H9 (cell line): Measurements from ENCODE around the gene NMS. TPM values are rescaled to one million over a fixed set of nuclear protein-coding genes. Genes with fewer than 3 reads are reported as not detected.
"Not testable (repeated sequence)": the region's sequence is repeated elsewhere in the genome, so short reads cannot be mapped to it uniquely, and the experiment has no call there.

Source experiments
- DNase-seq: peaks from one replicate; pipeline ENCODE4 v3.0.0-alpha.2; 2017
- H2AFZ ChIP-seq: one replicate; pipeline ENCODE4 v1.6.1; 2013; ENCODE audit warnings: mild to moderate bottlenecking, low read length, control low read depth, moderate library complexity
- H2AK5ac ChIP-seq: 2 replicates; pipeline ENCODE4 v1.6.1; 2013; ENCODE audit warnings: low read length, control low read depth, mixed read lengths; ENCODE audit not compliant: insufficient read length
- H2BK120ac ChIP-seq: one replicate; pipeline ENCODE4 v1.6.1; 2013; ENCODE audit warnings: low read depth, mild to moderate bottlenecking, low read length, control low read depth, inconsistent platforms; ENCODE audit not compliant: poor library complexity, severe bottlenecking
- H2BK12ac ChIP-seq: 2 replicates; pipeline ENCODE4 v1.6.1; 2013; ENCODE audit warnings: low read length, control low read depth, mixed read lengths, low read depth; ENCODE audit not compliant: insufficient read length
- H2BK15ac ChIP-seq: 2 replicates; pipeline ENCODE4 v1.6.1; 2013; ENCODE audit warnings: low read depth, low read length, control low read depth
- H2BK20ac ChIP-seq: one replicate; pipeline ENCODE4 v1.6.1; 2013; ENCODE audit warnings: low read depth, mild to moderate bottlenecking, low read length, control low read depth, inconsistent platforms; ENCODE audit not compliant: poor library complexity, severe bottlenecking
- H2BK5ac ChIP-seq: 2 replicates; pipeline ENCODE4 v1.6.1; 2013; ENCODE audit warnings: low read length, control low read depth, mixed read lengths; ENCODE audit not compliant: insufficient read length
- H3K14ac ChIP-seq: 2 replicates; pipeline ENCODE4 v1.6.1; 2013; ENCODE audit warnings: low read length, control low read depth; ENCODE audit not compliant: insufficient read depth
- H3K18ac ChIP-seq: 2 replicates; pipeline ENCODE4 v1.6.1; 2013; ENCODE audit warnings: low read depth, mild to moderate bottlenecking, mixed read lengths, low read length, control low read depth; ENCODE audit not compliant: insufficient read length
- H3K23ac ChIP-seq: 2 replicates; pipeline ENCODE4 v1.6.1; 2013; ENCODE audit warnings: low read length, control low read depth, mixed read lengths, low read depth; ENCODE audit not compliant: insufficient read length
- H3K23me2 ChIP-seq: 2 replicates; pipeline ENCODE4 v1.6.1; 2013; ENCODE audit warnings: low read depth, mild to moderate bottlenecking, mixed read lengths, low read length, control low read depth; ENCODE audit not compliant: insufficient read length, poor library complexity, severe bottlenecking
- H3K27ac ChIP-seq: 2 replicates; pipeline ENCODE4 v1.5.1; 2013; ENCODE audit warnings: low read length, control low read depth, mixed read lengths, low read depth; ENCODE audit not compliant: insufficient read length
- H3K27me3 ChIP-seq: 2 replicates; pipeline ENCODE4 v1.6.1; 2013; ENCODE audit warnings: low read length, control low read depth, inconsistent platforms; ENCODE audit not compliant: insufficient read depth
- H3K4ac ChIP-seq: 2 replicates; pipeline ENCODE4 v1.6.1; 2013; ENCODE audit warnings: low read depth, mild to moderate bottlenecking, control low read depth, inconsistent platforms, low read length, moderate library complexity
- H3K4me1 ChIP-seq: 2 replicates; pipeline ENCODE4 v1.6.1; 2013; ENCODE audit warnings: low read length, control low read depth, inconsistent platforms; ENCODE audit not compliant: insufficient read depth
- H3K4me2 ChIP-seq: 2 replicates; pipeline ENCODE4 v1.6.1; 2013; ENCODE audit warnings: low read length, control low read depth, mixed read lengths; ENCODE audit not compliant: insufficient read length, insufficient read depth
- H3K56ac ChIP-seq: 2 replicates; pipeline ENCODE4 v1.6.1; 2013; ENCODE audit warnings: low read depth, mild to moderate bottlenecking, mixed read lengths, low read length, control low read depth; ENCODE audit not compliant: insufficient read length
- H3K79me1 ChIP-seq: 2 replicates; pipeline ENCODE4 v1.6.1; 2013; ENCODE audit warnings: low read depth, mild to moderate bottlenecking, moderate library complexity, low read length, control low read depth, inconsistent platforms; ENCODE audit not compliant: insufficient read depth, poor library complexity, severe bottlenecking
- H3K79me2 ChIP-seq: 2 replicates; pipeline ENCODE4 v1.6.1; 2013; ENCODE audit warnings: low read length, control low read depth, inconsistent platforms; ENCODE audit not compliant: insufficient read depth
- H3K9ac ChIP-seq: 2 replicates; pipeline ENCODE4 v1.6.1; 2013; ENCODE audit warnings: low read length, control low read depth, mixed read lengths; ENCODE audit not compliant: insufficient read length; ENCODE audit errors: extremely low read depth
- H3K9me3 ChIP-seq: one replicate; pipeline ENCODE4 v1.6.1; 2013; ENCODE audit warnings: low read depth, low read length, inconsistent platforms; ENCODE audit not compliant: control insufficient read depth
- H3T11ph ChIP-seq: one replicate; pipeline ENCODE4 v1.6.1; 2013; ENCODE audit warnings: mild to moderate bottlenecking, low read length, control low read depth, inconsistent platforms
- H4K20me1 ChIP-seq: one replicate; pipeline ENCODE4 v1.6.1; 2013; ENCODE audit not compliant: control insufficient read depth, insufficient read length, insufficient read depth
- H4K5ac ChIP-seq: 2 replicates; pipeline ENCODE4 v1.6.1; 2013; ENCODE audit warnings: low read depth, mild to moderate bottlenecking, mixed read lengths, low read length, control low read depth; ENCODE audit not compliant: insufficient read length
- H4K8ac ChIP-seq: replicated peaks from 2 replicates; pipeline ENCODE4 v1.6.1; 2013; ENCODE audit warnings: low read length, control low read depth, mixed read lengths, low read depth; ENCODE audit not compliant: insufficient read length
- H4K91ac ChIP-seq: 2 replicates; pipeline ENCODE4 v1.6.1; 2013; ENCODE audit warnings: low read depth, mild to moderate bottlenecking, moderate library complexity, mixed read lengths, low read length, control low read depth; ENCODE audit not compliant: insufficient read length
- H3K27ac Mint-ChIP-seq, 3 experiments: 2 replicates in 2 of 3; 3 replicates in 1 of 3; pipeline ENCODE4 v1.8.0; 2020 to 2021; ENCODE audit warnings: mixed read lengths in 3 of 3, mild to moderate bottlenecking in 1 of 3, moderate library complexity in 1 of 3
- H3K27me3 Mint-ChIP-seq: 2 replicates; pipeline ENCODE4 v1.8.0; 2021; ENCODE audit warnings: low read depth, mild to moderate bottlenecking, moderate library complexity, mixed read lengths
- H3K36me3 Mint-ChIP-seq, 3 experiments: 2 replicates in 2 of 3; 3 replicates in 1 of 3; pipeline ENCODE4 v1.8.0; 2020 to 2021; ENCODE audit warnings: low read depth in 3 of 3, mixed read lengths in 3 of 3; ENCODE audit not compliant: insufficient read depth in 1 of 3
- H3K4me1 Mint-ChIP-seq, 2 experiments: 2 replicates each; pipeline ENCODE4 v1.8.0; 2020; ENCODE audit warnings: mixed read lengths in 2 of 2
- H3K4me3 Mint-ChIP-seq, 2 experiments: 2 replicates in 1 of 2; 3 replicates in 1 of 2; pipeline ENCODE4 v1.8.0; 2020 to 2021; ENCODE audit warnings: mild to moderate bottlenecking in 2 of 2, mixed read lengths in 2 of 2, moderate library complexity in 1 of 2
- H3K9me3 Mint-ChIP-seq, 2 experiments: 2 replicates in 1 of 2; 3 replicates in 1 of 2; pipeline ENCODE4 v1.8.0; 2020; ENCODE audit warnings: mild to moderate bottlenecking in 2 of 2, mixed read lengths in 2 of 2, moderate library complexity in 1 of 2
- WGBS: extraction: QIAGEN DNeasy Blood & Tissue Kit; methylation state at CpG from one replicate; pipeline ENCODE4 v1.1.7; 2013; ENCODE audit warnings: missing lambda C conversion rate, low lambda C conversion rate, mixed read lengths; ENCODE audit not compliant: insufficient read length; ENCODE audit errors: extremely low coverage; 5-methylcytosine and 5-hydroxymethylcytosine counted together
- total RNA-seq: library from RNA; stranded (reverse); gene quantifications from 2 replicates; pipeline ENCODE4 v1.2.1, GENCODE V29; 2021
- TF ChIP-seq, protein P1 (sequence below): fragments of 200-600 bp; sonication (generic); conservative IDR thresholded peaks from 3 replicates; pipeline ENCODE4 v1.8.0; 2021; ENCODE audit warnings: antibody characterized with exemption, mild to moderate bottlenecking

The NMS gene
- total RNA-seq, 1 experiment from 2014 or later = not detected

DNA sequence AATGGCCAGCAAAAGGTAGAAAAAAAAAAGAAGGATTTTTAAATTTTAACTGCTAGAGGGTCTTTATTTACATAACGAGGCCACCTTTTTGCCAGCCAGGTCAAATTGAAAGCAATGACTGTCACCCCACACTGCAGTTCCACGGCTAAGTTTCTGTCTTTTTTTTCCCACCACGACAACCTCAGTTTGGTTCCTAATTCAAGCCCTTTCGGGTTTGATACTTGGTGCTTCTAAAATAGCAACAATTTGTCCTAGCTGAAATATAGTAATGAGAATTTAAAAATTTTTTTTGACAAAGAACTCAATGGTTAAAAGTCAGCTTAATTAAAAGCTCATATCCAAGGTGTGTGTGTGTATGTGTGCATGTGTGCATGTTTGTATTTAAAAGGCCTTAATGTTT, 16.4 kb upstream of the NMS start:
- no peak overlapping the region for H2BK20ac ChIP-seq
- Mint-ChIP-seq H3K9me3 (peaks cover 44 to 46% of the 10 kb centered on the region in 2 experiments), H3K4me1 (no peaks in the 10 kb centered on the region), H3K4me3 (no peak overlapping the region), H3K27me3 (no peaks in the 10 kb centered on the region; the same call in 1 of the 2 replicates), H3K27ac (no peak overlapping the region), H3K36me3 (peaks cover 4 to 17% (median 11%) of the 10 kb centered on the region in 3 experiments; a peak in 6 of 7 replicates)
- H3T11ph ChIP-seq = no peak overlapping the region
- H3K23ac ChIP-seq = no peak overlapping the region
- H3K4ac ChIP-seq = no peak overlapping the region
- no peak overlapping the region for H4K8ac ChIP-seq
- H2AK5ac ChIP-seq = no peak overlapping the region
- no peaks in the 10 kb centered on the region for H3K79me2 ChIP-seq
- H3K4me2 ChIP-seq = no peak overlapping the region
- no peaks in the 10 kb centered on the region for H3K23me2 ChIP-seq
- no peak overlapping the region for H3K9ac ChIP-seq
- no peaks in the 10 kb centered on the region for H3K27me3 ChIP-seq
- TF ChIP-seq, protein P1, sequence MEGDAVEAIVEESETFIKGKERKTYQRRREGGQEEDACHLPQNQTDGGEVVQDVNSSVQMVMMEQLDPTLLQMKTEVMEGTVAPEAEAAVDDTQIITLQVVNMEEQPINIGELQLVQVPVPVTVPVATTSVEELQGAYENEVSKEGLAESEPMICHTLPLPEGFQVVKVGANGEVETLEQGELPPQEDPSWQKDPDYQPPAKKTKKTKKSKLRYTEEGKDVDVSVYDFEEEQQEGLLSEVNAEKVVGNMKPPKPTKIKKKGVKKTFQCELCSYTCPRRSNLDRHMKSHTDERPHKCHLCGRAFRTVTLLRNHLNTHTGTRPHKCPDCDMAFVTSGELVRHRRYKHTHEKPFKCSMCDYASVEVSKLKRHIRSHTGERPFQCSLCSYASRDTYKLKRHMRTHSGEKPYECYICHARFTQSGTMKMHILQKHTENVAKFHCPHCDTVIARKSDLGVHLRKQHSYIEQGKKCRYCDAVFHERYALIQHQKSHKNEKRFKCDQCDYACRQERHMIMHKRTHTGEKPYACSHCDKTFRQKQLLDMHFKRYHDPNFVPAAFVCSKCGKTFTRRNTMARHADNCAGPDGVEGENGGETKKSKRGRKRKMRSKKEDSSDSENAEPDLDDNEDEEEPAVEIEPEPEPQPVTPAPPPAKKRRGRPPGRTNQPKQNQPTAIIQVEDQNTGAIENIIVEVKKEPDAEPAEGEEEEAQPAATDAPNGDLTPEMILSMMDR = no peak
- no peak overlapping the region for H3K27ac ChIP-seq
- WGBS = no CpG with 5 or more reads among the region's 4 CpGs
- H4K91ac ChIP-seq = no peak overlapping the region
- H3K9me3 ChIP-seq = peaks cover 3% of the 10 kb centered on the region
- no peak overlapping the region for H2AFZ ChIP-seq
- H3K18ac ChIP-seq = no peak overlapping the region
- no peak overlapping the region for H2BK12ac ChIP-seq
- no peak overlapping the region for H2BK15ac ChIP-seq
- no peak overlapping the region for H2BK120ac ChIP-seq
- H3K79me1 ChIP-seq = no peaks in the 10 kb centered on the region
- H4K20me1 ChIP-seq = no peaks in the 10 kb centered on the region
- no peak for DNase-seq
- no peak overlapping the region for H2BK5ac ChIP-seq
- no peak overlapping the region for H3K14ac ChIP-seq
- no peaks in the 10 kb centered on the region for H3K4me1 ChIP-seq
- H3K56ac ChIP-seq = no peak overlapping the region
- H4K5ac ChIP-seq = no peak overlapping the region

DNA sequence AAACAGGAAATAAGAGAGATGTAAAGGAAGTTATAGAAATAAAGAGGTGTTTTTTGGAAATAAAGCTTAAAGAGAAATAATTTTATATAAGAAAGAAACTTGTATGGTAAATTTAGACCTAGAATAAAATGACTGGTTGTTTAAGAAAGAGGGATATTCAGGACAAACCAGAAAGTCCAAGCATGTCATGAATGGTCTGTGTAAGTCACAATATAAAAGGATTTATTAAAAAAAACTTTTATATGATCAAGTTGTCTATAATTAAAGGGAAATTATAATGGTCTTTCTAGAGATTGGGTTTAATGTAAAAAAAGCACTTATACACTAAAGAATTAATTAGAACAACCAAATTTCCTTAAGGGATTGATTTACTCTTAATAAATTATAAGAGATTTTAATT, 13.9 kb upstream of the NMS start:
- H3K4ac ChIP-seq, H3K4me1 Mint-ChIP-seq, H2BK15ac ChIP-seq, H3K27me3 Mint-ChIP-seq, H2BK5ac ChIP-seq, H3K9me3 ChIP-seq, H4K5ac ChIP-seq, H3K79me1 ChIP-seq, H2BK12ac ChIP-seq, H3K23ac ChIP-seq, H3K4me3 Mint-ChIP-seq, H2AFZ ChIP-seq, H3K27ac ChIP-seq, H4K20me1 ChIP-seq, H4K91ac ChIP-seq, H3K56ac ChIP-seq, H3K9ac ChIP-seq, H3K27me3 ChIP-seq, H3T11ph ChIP-seq, H4K8ac ChIP-seq, H3K4me1 ChIP-seq, H2BK20ac ChIP-seq, H3K4me2 ChIP-seq, H3K23me2 ChIP-seq, H3K79me2 ChIP-seq, H2AK5ac ChIP-seq, H3K14ac ChIP-seq, H2BK120ac ChIP-seq, H3K18ac ChIP-seq, H3K27ac Mint-ChIP-seq, DNase-seq: not testable (repeated sequence)
- Mint-ChIP-seq H3K9me3 (peaks cover 66 to 70% of the 10 kb centered on the region in 2 experiments), H3K36me3 (peaks cover 11 to 25% (median 19%) of the 10 kb centered on the region in 3 experiments)
